A673 (cell line): ENCODE measurements around the gene SPESP1. TPM values are rescaled to one million over a fixed set of nuclear protein-coding genes. Genes with fewer than 3 reads are reported as not detected.

Experiments used
- BruUV-seq: library from RNA; stranded (reverse); fragments of 400-500 nt; replicated peaks from 2 replicates; lab custom pipeline; 2021; lab: Mats Ljungman, UMichigan
- CTCF ChIA-PET: fragments of 300-600 bp; sonication (Branson Sonifier 250); formaldehyde crosslinking; loops from one replicate; lab custom pipeline; 2022; ENCODE audit warnings: antibody characterized with exemption; lab: Charles Lee
- POLR2A ChIA-PET: fragments of 300-600 bp; sonication (Branson Sonifier 250); formaldehyde crosslinking; loops from one replicate; lab custom pipeline; 2022; ENCODE audit warnings: antibody characterized with exemption; ENCODE audit not compliant: low non-redundant PET; lab: Charles Lee
- DNase-seq: peaks from one replicate; pipeline ENCODE4 v3.0.0-alpha.2; 2015; ENCODE audit warnings: low spot score
- H3K27ac ChIP-seq: fragments of 200-600 bp; sonication (generic); 2 replicates; pipeline ENCODE4 v1.5.1; 2016; ENCODE audit warnings: mixed run types, low read depth, mild to moderate bottlenecking, mixed read lengths, antibody characterized with exemption, low read length; ENCODE audit not compliant: poor library complexity, severe bottlenecking
- H3K27me3 ChIP-seq: fragments of 200-600 bp; sonication (generic); replicated peaks from 2 replicates; pipeline ENCODE4 v1.6.1; 2017; ENCODE audit warnings: mixed run types, low read depth, mild to moderate bottlenecking, mixed read lengths, antibody characterized with exemption, low read length; ENCODE audit not compliant: insufficient read depth, poor library complexity
- H3K36me3 ChIP-seq: fragments of 200-600 bp; sonication (generic); 2 replicates; pipeline ENCODE4 v1.6.1; 2016; ENCODE audit warnings: mixed run types, mild to moderate bottlenecking, mixed read lengths, antibody characterized with exemption, low read length; ENCODE audit not compliant: insufficient read depth, poor library complexity, severe bottlenecking
- H3K4me1 ChIP-seq: fragments of 200-600 bp; sonication (generic); 2 replicates; pipeline ENCODE4 v1.6.1; 2017; ENCODE audit warnings: mixed run types, mild to moderate bottlenecking, mixed read lengths, antibody characterized with exemption, low read length; ENCODE audit not compliant: insufficient read depth, poor library complexity, severe bottlenecking
- H3K4me3 ChIP-seq: fragments of 200-600 bp; sonication (generic); 2 replicates; pipeline ENCODE4 v1.5.1; 2016; ENCODE audit warnings: low read depth, mixed run types, mild to moderate bottlenecking, mixed read lengths, low read length; ENCODE audit not compliant: poor library complexity, severe bottlenecking
- H3K9me3 ChIP-seq: fragments of 200-600 bp; sonication (generic); 2 replicates; pipeline ENCODE4 v1.6.1; 2016; ENCODE audit warnings: mixed run types, low read depth, mild to moderate bottlenecking, mixed read lengths, antibody characterized with exemption, low read length; ENCODE audit not compliant: poor library complexity, severe bottlenecking
- EZH2 ChIP-seq: fragments of 200-600 bp; sonication (generic); IDR thresholded peaks from 2 replicates; pipeline ENCODE4 v1.6.1; 2017; ENCODE audit warnings: borderline replicate concordance, low read depth, mild to moderate bottlenecking, mixed read lengths, antibody characterized with exemption, low read length; ENCODE audit not compliant: poor library complexity, severe bottlenecking
- intact Hi-C: fragments of 100-400 bp; cut with micrococcal nuclease; formaldehyde crosslinking; loops from one replicate; pipeline ENCODE4 v1.10.0; 2022; ENCODE audit not compliant: unreplicated experiment
- total RNA-seq: library from RNA; stranded (reverse); gene quantifications from 2 replicates; pipeline ENCODE4 v1.2.3, GENCODE V29; 2021
- TF ChIP-seq, protein P1 (sequence below): fragments of 300-800, 200-600 bp; sonication (generic); conservative IDR thresholded peaks from 2 replicates; pipeline ENCODE4 v1.5.1; 2017; ENCODE audit warnings: low read depth, mild to moderate bottlenecking, antibody characterized with exemption, low read length, moderate library complexity, mixed read lengths

SPESP1 gene
- total RNA-seq, 1 experiment from 2014 or later = not detected

DNA sequence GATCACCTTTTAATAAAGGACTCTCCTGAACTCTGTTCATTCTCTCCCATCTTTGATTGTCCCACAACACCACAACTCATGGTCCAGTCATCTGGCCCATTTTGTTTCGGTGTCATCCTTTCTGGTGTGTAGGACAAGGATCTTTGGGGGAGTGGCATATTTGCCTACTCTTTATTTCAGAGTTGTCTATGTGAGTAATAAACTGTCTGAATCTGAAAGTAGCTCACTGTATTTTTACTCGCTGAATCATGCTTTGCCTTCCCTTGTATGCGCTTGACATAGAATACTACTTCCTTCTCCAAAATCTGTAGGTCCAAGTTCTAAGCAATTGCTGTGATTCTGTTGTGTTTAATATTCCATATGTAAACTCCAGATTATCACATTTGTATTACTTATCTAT, 54.3 kb downstream of the SPESP1 start:
- CTCF ChIA-PET = no interaction called here
- no peaks in the 10 kb centered on the region for H3K4me1 ChIP-seq
- DNase-seq = no peak
- H3K4me3 ChIP-seq = no peak overlapping the region
- no peaks in the 10 kb centered on the region for H3K9me3 ChIP-seq
- no peak overlapping the region for H3K27ac ChIP-seq
- intact Hi-C loops = no loop called here
- H3K36me3 ChIP-seq = no peaks in the 10 kb centered on the region
- BruUV-seq = no TSS peak
- POLR2A ChIA-PET = no interaction called here
- H3K27me3 ChIP-seq = no peaks in the 10 kb centered on the region
- no peak for TF ChIP-seq EZH2
- TF ChIP-seq, protein P1, sequence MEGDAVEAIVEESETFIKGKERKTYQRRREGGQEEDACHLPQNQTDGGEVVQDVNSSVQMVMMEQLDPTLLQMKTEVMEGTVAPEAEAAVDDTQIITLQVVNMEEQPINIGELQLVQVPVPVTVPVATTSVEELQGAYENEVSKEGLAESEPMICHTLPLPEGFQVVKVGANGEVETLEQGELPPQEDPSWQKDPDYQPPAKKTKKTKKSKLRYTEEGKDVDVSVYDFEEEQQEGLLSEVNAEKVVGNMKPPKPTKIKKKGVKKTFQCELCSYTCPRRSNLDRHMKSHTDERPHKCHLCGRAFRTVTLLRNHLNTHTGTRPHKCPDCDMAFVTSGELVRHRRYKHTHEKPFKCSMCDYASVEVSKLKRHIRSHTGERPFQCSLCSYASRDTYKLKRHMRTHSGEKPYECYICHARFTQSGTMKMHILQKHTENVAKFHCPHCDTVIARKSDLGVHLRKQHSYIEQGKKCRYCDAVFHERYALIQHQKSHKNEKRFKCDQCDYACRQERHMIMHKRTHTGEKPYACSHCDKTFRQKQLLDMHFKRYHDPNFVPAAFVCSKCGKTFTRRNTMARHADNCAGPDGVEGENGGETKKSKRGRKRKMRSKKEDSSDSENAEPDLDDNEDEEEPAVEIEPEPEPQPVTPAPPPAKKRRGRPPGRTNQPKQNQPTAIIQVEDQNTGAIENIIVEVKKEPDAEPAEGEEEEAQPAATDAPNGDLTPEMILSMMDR = no peak

GRCh38 chr15:68985361-68985891, 55.1 kb downstream of the SPESP1 start:
- ChIA-PET POLR2A (no interaction called here), CTCF (no interaction called here)
- intact Hi-C loops = no loop called here

DNA sequence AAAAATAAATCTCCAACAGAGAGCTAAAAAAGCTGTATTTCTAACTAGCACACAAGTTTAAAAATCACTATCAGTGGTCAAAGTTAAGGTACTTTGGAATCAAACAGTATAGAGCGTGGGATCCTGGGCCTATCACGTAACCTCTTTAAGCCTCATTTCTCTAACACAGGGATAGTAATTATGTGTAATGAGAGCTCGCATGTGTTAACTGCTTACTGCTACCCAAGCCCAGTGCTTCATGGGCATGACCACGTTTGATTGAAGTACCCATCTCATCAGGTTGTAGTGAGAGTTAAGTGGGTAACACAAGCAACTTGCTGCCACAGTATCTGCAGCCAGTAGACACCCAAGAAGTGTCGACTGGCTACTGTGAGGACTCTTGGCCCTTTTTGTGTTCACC, 56.0 kb downstream of the SPESP1 start:
- H3K4me1 ChIP-seq = no peaks in the 10 kb centered on the region
- DNase-seq = no peak
- BruUV-seq = no TSS peak
- H3K27ac ChIP-seq = no peak overlapping the region
- ChIA-PET CTCF (no interaction called here), POLR2A (no interaction called here)
- H3K9me3 ChIP-seq = no peaks in the 10 kb centered on the region
- intact Hi-C loops = no loop called here
- no peaks in the 10 kb centered on the region for H3K36me3 ChIP-seq
- no peaks in the 10 kb centered on the region for H3K27me3 ChIP-seq
- H3K4me3 ChIP-seq = no peak overlapping the region
- no peak for TF ChIP-seq EZH2

More at GRCh38 chr15:68985361-68985891, 55.1 kb downstream of the SPESP1 start:
- DNase-seq = no peak
- no peaks in the 10 kb centered on the region for H3K9me3 ChIP-seq
- H3K27ac ChIP-seq = no peak overlapping the region
- no peaks in the 10 kb centered on the region for H3K36me3 ChIP-seq
- no peaks in the 10 kb centered on the region for H3K27me3 ChIP-seq
- no peaks in the 10 kb centered on the region for H3K4me1 ChIP-seq
- BruUV-seq = no TSS peak
- H3K4me3 ChIP-seq = no peak overlapping the region
- TF ChIP-seq EZH2 = no peak
- TF ChIP-seq, protein P1 = no peak

DNA sequence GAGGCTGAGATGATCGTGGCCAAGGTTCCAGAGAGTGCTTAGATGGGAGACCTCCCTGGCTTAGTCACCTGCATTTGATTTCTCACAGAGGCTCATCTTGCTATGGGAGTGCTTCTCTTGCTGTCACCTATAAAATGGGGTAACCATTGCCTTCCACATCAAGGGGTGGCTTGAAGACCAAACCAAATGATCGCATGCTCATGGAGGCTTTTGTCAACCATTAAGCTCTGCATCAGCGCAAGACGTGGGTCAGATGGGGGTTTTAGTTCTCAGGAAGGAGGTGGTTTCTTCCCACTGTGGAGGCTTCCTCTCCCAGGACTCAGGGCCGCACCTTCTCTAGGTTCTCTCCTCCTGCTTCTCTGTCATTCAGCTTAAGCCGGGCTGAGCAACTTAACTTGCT, 56.8 kb downstream of the SPESP1 start:
- intact Hi-C loops = no loop called here
- Histone ChIP-seq H3K9me3 (no peaks in the 10 kb centered on the region), H3K36me3 (no peaks in the 10 kb centered on the region), H3K27me3 (no peaks in the 10 kb centered on the region), H3K4me3 (no peak overlapping the region), H3K27ac (no peak overlapping the region), H3K4me1 (no peaks in the 10 kb centered on the region)
- CTCF ChIA-PET = no interaction called here
- POLR2A ChIA-PET = no interaction called here
- no TSS peak for BruUV-seq
- DNase-seq = no peak
- no peak for TF ChIP-seq EZH2
- TF ChIP-seq, protein P1 = no peak
